Panc1 (cell line): Measurements from ENCODE around the gene SND1. TPM values are rescaled to one million over a fixed set of nuclear protein-coding genes. Genes with fewer than 3 reads are reported as not detected.

Experiments used
- ATAC-seq: fragments of 200-7000 bp; cut with Tn5 transposase; 2 replicates; pipeline ENCODE4 v1.9.1; 2020; ENCODE audit warnings: mild to moderate bottlenecking, moderate library complexity
- BruUV-seq: library from RNA; stranded (reverse); fragments of 400-500 nt; replicated peaks from 2 replicates; lab custom pipeline; 2021; lab: Mats Ljungman, UMichigan
- CTCF ChIA-PET: fragments of 300-600 bp; sonication (Branson Sonifier 250); formaldehyde crosslinking; loops from one replicate; lab custom pipeline; 2022; ENCODE audit warnings: antibody characterized with exemption; lab: Charles Lee
- POLR2A ChIA-PET: fragments of 300-600 bp; sonication (Branson Sonifier 250); formaldehyde crosslinking; loops from one replicate; lab custom pipeline; 2022; ENCODE audit warnings: antibody characterized with exemption; lab: Charles Lee
- DNase-seq: peaks from one replicate; pipeline ENCODE4 v3.0.0-alpha.2; 2010; ENCODE audit warnings: low read depth, low spot score
- H3K27ac ChIP-seq: 2 replicates; pipeline ENCODE4 v1.5.1; 2011; ENCODE audit warnings: mild to moderate bottlenecking, low read length, inconsistent platforms
- H3K27me3 ChIP-seq: fragments of 200-500 bp; sonication (Bioruptor generic); 2 replicates; pipeline ENCODE4 v1.6.0; 2014; ENCODE audit warnings: low read length, inconsistent platforms; ENCODE audit not compliant: control insufficient read depth, insufficient read depth
- H3K36me3 ChIP-seq: fragments of 200-500 bp; sonication (Bioruptor generic); 2 replicates; pipeline ENCODE4 v1.5.1; 2014; ENCODE audit warnings: inconsistent platforms, mild to moderate bottlenecking, low read length, moderate library complexity; ENCODE audit not compliant: control insufficient read depth, insufficient read depth
- H3K4me1 ChIP-seq: 2 replicates; pipeline ENCODE4 v1.5.1; 2011; ENCODE audit warnings: inconsistent platforms, mild to moderate bottlenecking, low read length, moderate library complexity; ENCODE audit not compliant: control insufficient read depth, insufficient read depth
- H3K4me3 ChIP-seq, 2 experiments: 2 replicates each; pipeline ENCODE4 v1.5.1; 2011 to 2012; ENCODE audit warnings: low read depth in 2 of 2, low read length in 2 of 2, mild to moderate bottlenecking in 2 of 2, inconsistent platforms in 1 of 2, moderate library complexity in 1 of 2
- H3K9me3 ChIP-seq: fragments of 200-500 bp; sonication (Bioruptor generic); 2 replicates; pipeline ENCODE4 v1.5.1; 2014; ENCODE audit warnings: low read depth, mild to moderate bottlenecking, inconsistent platforms, low read length, moderate library complexity; ENCODE audit not compliant: control insufficient read depth, insufficient read depth
- POLR2AphosphoS5 ChIP-seq: IDR thresholded peaks from 2 replicates; pipeline ENCODE4 v1.6.1; 2012; ENCODE audit warnings: mild to moderate bottlenecking, low read depth, low read length, moderate library complexity
- SIN3A ChIP-seq: IDR thresholded peaks from 2 replicates; pipeline ENCODE4 v1.6.1; 2012; ENCODE audit warnings: low read depth, mild to moderate bottlenecking, low read length, moderate library complexity, borderline replicate concordance; ENCODE audit not compliant: insufficient read depth
- TCF7L2 ChIP-seq: IDR thresholded peaks from 2 replicates; pipeline ENCODE4 v1.6.1; 2011; ENCODE audit warnings: mild to moderate bottlenecking, low read depth, low read length, inconsistent platforms
- in situ Hi-C: cut with HindIII; loops from 2 replicates; pipeline ENCODE4 v1.10.0; 2016; ENCODE audit warnings: low sequenced_read_pairs, low pct_unique_long_range_greater_than_20kb
- intact Hi-C: fragments of 100-400 bp; cut with micrococcal nuclease; formaldehyde crosslinking; loops from one replicate; pipeline ENCODE4 v1.10.0; 2022; ENCODE audit not compliant: unreplicated experiment
- total RNA-seq: library from RNA; stranded (reverse); gene quantifications from one replicate; pipeline ENCODE4 v1.2.1, GENCODE V29; 2021; ENCODE audit not compliant: unreplicated experiment
- TF ChIP-seq, protein P1 (sequence below), 2 experiments: IDR thresholded peaks; 2 replicates each; pipeline ENCODE4 v1.6.1; 2011 to 2012; ENCODE audit warnings: low read depth in 2 of 2, control low read depth in 1 of 2, low read length in 1 of 2, mild to moderate bottlenecking in 1 of 2, moderate library complexity in 1 of 2; ENCODE audit not compliant: insufficient read depth in 1 of 2
- TF ChIP-seq, protein P2 (sequence below): fragments of 450-650 bp; IDR thresholded peaks from 2 replicates; pipeline ENCODE4 v1.5.1; 2017; ENCODE audit warnings: mild to moderate bottlenecking

SND1 gene
- total RNA-seq, 1 experiment from 2014 or later = 176 TPM

DNA sequence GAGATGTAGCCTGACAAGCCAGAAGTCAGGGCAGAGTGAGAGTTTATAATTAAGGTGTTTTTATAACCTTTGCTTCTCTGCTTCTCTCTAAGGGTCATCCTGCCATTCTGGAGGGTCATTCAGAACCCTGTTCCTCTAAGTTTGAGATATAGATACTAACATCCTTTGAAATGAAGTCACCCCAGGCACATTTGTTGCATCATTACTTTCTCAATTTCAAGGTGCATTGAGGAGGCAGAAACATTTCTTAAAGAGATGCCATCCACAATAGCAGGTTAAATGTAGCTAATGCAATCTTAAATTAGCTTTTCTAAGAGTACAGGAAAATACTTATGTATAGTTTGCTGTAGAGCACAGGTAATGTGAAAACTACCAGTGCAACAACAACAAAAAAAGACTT is 272.9 kb downstream of the SND1 start:
- BruUV-seq = no TSS peak
- ChIA-PET CTCF (no interaction called here), POLR2A (no interaction called here)
- no peaks in the 10 kb centered on the region for H3K27me3 ChIP-seq
- TF ChIP-seq, protein P1, sequence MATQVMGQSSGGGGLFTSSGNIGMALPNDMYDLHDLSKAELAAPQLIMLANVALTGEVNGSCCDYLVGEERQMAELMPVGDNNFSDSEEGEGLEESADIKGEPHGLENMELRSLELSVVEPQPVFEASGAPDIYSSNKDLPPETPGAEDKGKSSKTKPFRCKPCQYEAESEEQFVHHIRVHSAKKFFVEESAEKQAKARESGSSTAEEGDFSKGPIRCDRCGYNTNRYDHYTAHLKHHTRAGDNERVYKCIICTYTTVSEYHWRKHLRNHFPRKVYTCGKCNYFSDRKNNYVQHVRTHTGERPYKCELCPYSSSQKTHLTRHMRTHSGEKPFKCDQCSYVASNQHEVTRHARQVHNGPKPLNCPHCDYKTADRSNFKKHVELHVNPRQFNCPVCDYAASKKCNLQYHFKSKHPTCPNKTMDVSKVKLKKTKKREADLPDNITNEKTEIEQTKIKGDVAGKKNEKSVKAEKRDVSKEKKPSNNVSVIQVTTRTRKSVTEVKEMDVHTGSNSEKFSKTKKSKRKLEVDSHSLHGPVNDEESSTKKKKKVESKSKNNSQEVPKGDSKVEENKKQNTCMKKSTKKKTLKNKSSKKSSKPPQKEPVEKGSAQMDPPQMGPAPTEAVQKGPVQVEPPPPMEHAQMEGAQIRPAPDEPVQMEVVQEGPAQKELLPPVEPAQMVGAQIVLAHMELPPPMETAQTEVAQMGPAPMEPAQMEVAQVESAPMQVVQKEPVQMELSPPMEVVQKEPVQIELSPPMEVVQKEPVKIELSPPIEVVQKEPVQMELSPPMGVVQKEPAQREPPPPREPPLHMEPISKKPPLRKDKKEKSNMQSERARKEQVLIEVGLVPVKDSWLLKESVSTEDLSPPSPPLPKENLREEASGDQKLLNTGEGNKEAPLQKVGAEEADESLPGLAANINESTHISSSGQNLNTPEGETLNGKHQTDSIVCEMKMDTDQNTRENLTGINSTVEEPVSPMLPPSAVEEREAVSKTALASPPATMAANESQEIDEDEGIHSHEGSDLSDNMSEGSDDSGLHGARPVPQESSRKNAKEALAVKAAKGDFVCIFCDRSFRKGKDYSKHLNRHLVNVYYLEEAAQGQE (IDR thresholded peaks at IDR 0.05; ENCODE audit: insufficient read depth in 1 of 2, low read depth in 2 of 2, low read length in 1 of 2) = no peak
- TF ChIP-seq POLR2AphosphoS5 = no peak
- TF ChIP-seq, protein P2, sequence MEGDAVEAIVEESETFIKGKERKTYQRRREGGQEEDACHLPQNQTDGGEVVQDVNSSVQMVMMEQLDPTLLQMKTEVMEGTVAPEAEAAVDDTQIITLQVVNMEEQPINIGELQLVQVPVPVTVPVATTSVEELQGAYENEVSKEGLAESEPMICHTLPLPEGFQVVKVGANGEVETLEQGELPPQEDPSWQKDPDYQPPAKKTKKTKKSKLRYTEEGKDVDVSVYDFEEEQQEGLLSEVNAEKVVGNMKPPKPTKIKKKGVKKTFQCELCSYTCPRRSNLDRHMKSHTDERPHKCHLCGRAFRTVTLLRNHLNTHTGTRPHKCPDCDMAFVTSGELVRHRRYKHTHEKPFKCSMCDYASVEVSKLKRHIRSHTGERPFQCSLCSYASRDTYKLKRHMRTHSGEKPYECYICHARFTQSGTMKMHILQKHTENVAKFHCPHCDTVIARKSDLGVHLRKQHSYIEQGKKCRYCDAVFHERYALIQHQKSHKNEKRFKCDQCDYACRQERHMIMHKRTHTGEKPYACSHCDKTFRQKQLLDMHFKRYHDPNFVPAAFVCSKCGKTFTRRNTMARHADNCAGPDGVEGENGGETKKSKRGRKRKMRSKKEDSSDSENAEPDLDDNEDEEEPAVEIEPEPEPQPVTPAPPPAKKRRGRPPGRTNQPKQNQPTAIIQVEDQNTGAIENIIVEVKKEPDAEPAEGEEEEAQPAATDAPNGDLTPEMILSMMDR = no peak
- no peaks in the 10 kb centered on the region for H3K4me1 ChIP-seq
- ATAC-seq = no peak
- H3K27ac ChIP-seq = no peak overlapping the region
- in situ Hi-C loops (no loop called here), intact Hi-C loops (no loop called here)
- H3K36me3 ChIP-seq = no peaks in the 10 kb centered on the region
- DNase-seq = no peak
- H3K9me3 ChIP-seq = no peaks in the 10 kb centered on the region
- no peak overlapping the region for H3K4me3 ChIP-seq

DNA sequence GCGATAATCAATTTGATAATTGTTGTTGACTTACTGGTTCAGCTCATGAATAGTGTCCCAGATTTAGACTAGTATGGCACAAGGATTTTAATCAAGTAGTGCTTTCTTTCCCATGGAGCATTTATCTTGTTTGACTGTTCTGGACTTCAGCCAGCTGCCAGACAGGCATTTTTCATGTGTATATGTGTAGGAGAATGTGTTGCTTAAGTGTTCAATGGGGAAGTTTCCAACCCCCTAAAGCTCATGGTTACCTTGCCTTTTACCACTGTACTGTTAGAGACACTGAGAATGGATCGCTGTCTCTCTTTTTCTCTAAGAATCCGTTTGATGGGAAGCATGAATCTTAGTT is 275.3 kb downstream of the SND1 start:
- intact Hi-C loops (no loop called here), in situ Hi-C loops (no loop called here)
- BruUV-seq = no TSS peak
- ATAC-seq (no peak), DNase-seq (no peak)
- no peak overlapping the region for H3K4me3 ChIP-seq
- no peaks in the 10 kb centered on the region for H3K36me3 ChIP-seq
- H3K4me1 ChIP-seq = no peaks in the 10 kb centered on the region
- H3K27me3 ChIP-seq = no peaks in the 10 kb centered on the region
- CTCF ChIA-PET = no interaction called here
- no peak overlapping the region for H3K27ac ChIP-seq
- TF ChIP-seq SIN3A = no peak
- POLR2A ChIA-PET = no interaction called here
- H3K9me3 ChIP-seq = no peaks in the 10 kb centered on the region

DNA sequence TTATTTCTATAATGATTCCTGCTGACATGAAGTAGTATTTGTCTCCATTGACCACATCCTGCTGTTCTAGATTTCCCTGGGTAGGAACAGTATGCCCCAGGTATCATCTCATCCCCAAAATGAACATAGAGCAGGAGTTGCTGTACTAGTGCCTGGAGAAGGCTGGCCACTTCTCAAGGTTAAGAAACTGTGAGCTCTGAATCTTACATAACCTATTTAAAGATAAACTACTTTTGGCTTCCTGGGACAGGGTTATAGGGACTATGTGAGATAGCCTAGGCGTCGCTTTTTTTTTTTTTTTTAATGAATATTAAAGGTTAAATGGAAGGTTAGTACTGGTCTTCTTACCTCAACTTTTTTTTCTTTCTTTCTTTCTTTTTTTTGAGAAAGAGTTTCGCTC is 276.2 kb downstream of the SND1 start:
- BruUV-seq = no TSS peak
- H3K27ac ChIP-seq = no peak overlapping the region
- TF ChIP-seq, protein P1 (IDR thresholded peaks at IDR 0.05; ENCODE audit: insufficient read depth in 1 of 2, low read depth in 2 of 2, low read length in 1 of 2) = no peak
- TF ChIP-seq TCF7L2 = no peak
- TF ChIP-seq, protein P2 = no peak
- TF ChIP-seq POLR2AphosphoS5 = no peak
- TF ChIP-seq SIN3A = no peak
- H3K4me3 ChIP-seq = no peak overlapping the region
- DNase-seq (no peak), ATAC-seq (no peak)
- no peaks in the 10 kb centered on the region for H3K9me3 ChIP-seq
- POLR2A ChIA-PET = no interaction called here
- CTCF ChIA-PET = no interaction called here
- no peaks in the 10 kb centered on the region for H3K36me3 ChIP-seq
- H3K27me3 ChIP-seq = no peaks in the 10 kb centered on the region
- in situ Hi-C loops (no loop called here), intact Hi-C loops (no loop called here)
- no peaks in the 10 kb centered on the region for H3K4me1 ChIP-seq
